GM12892 (cell line): ENCODE results near the gene DNAJC7.

Experiments
- POLR2A ChIP-seq: IDR thresholded peaks from 2 replicates; pipeline ENCODE4 v1.6.1; 2011; ENCODE audit warnings: low read depth, low read length, control low read depth
- POLR2AphosphoS5 ChIP-seq: IDR thresholded peaks from 2 replicates; pipeline ENCODE4 v1.6.1; 2011; ENCODE audit warnings: low read depth, low read length, control low read depth

- TF ChIP-seq POLR2AphosphoS5 (no peak), POLR2A (no peak)
Measured at GRCh38 chr17:42059815-42060214, 42.6 kb upstream of the DNAJC7 start.
